ENCODE measurements around the gene DYRK1A. TPM values are rescaled to one million over a fixed set of nuclear protein-coding genes. Genes with fewer than 3 reads are reported as not detected.

The DYRK1A gene
- total and polyA plus RNA-seq, 11 donors: 24.5 to 96.6 (median 69.0) TPM

GRCh38 chr21:37527716-37528115 is 161.1 kb downstream of the DYRK1A start:
- Histone ChIP-seq H3K4me1 (peaks cover 0 to 17% (median 9%) of the 10 kb centered on the region in 12 donors), H3K36me3 (no peaks in the 10 kb centered on the region), H3K27me3 (peaks cover 0 to 13% (median 0%) of the 10 kb centered on the region in 9 donors), H3K4me3 (no peak overlapping the region), H3K9me3 (no peaks in the 10 kb centered on the region), H3K27ac (no peak overlapping the region)
- TF ChIP-seq CTCF (IDR thresholded peaks at IDR 0.05): no peak
- TF ChIP-seq POLR2A (IDR thresholded peaks at IDR 0.05): no peak
- intact Hi-C loops (cut with DNase I): no loop called here
- no peak for DNase-seq
- ATAC-seq: no peak
- WGBS, 4 donors: 95 to 96% (median 96%) methylated on average over 4 of the region's 4 CpGs

GRCh38 chr21:37528150-37528937 is 161.8 kb downstream of the DYRK1A start:
- ATAC-seq: no peak
- 87 to 95% (median 88%) methylated on average over 12 of the region's 12 CpGs for WGBS, 4 donors

GRCh38 chr21:37529649-37530048 is 163.1 kb downstream of the DYRK1A start:
- Histone ChIP-seq H3K4me3 (no peak overlapping the region), H3K36me3 (no peaks in the 10 kb centered on the region), H3K4me1 (peaks cover 0 to 26% (median 9%) of the 10 kb centered on the region in 12 donors), H3K27me3 (peaks cover 0 to 13% (median 0%) of the 10 kb centered on the region in 9 donors), H3K9me3 (no peaks in the 10 kb centered on the region), H3K27ac (no peak overlapping the region)
- 89 to 96% (median 91%) methylated on average over 5 to 6 of the region's 6 CpGs for WGBS, 4 donors
- ATAC-seq (no peak), DNase-seq (no peak)
- intact Hi-C loops (cut with DNase I): no loop called here
- TF ChIP-seq POLR2A (IDR thresholded peaks at IDR 0.05) (no peak), CTCF (IDR thresholded peaks at IDR 0.05) (no peak)

More at GRCh38 chr21:37528150-37528937, 161.8 kb downstream of the DYRK1A start:
- no peak for DNase-seq
- no peak for TF ChIP-seq CTCF (IDR thresholded peaks at IDR 0.05)
- no peak for TF ChIP-seq POLR2A (IDR thresholded peaks at IDR 0.05)
- Histone ChIP-seq H3K27me3 (peaks cover 0 to 13% (median 0%) of the 10 kb centered on the region in 9 donors), H3K36me3 (no peaks in the 10 kb centered on the region), H3K4me1 (peaks cover 0 to 24% (median 9%) of the 10 kb centered on the region in 12 donors), H3K9me3 (no peaks in the 10 kb centered on the region), H3K27ac (no peak overlapping the region), H3K4me3 (no peak overlapping the region)
- intact Hi-C loops (cut with DNase I): no loop called here

GRCh38 chr21:37530901-37531351 is 164.4 kb downstream of the DYRK1A start:
- Histone ChIP-seq H3K27ac (peak overlapping the region; percentile 32 to 92 (median 74)), H3K9me3 (peaks cover 0 to 9% (median 2%) of the 10 kb centered on the region in 12 donors), H3K4me1 (peaks cover 0 to 26% (median 9%) of the 10 kb centered on the region in 12 donors), H3K4me3 (no peak overlapping the region), H3K27me3 (peaks cover 0 to 13% (median 0%) of the 10 kb centered on the region in 9 donors), H3K36me3 (no peaks in the 10 kb centered on the region)
- intact Hi-C loops (cut with DNase I): loop anchor here in 1 of 10 donors (1.0 kb wide), 1 partner anchor 22 kb away; no protein-coding TSS in a partner anchor
- no peak for TF ChIP-seq CTCF (IDR thresholded peaks at IDR 0.05)
- no peak for TF ChIP-seq POLR2A (IDR thresholded peaks at IDR 0.05)
- 47 to 55% (median 51%) methylated on average over 10 to 13 of the region's 13 CpGs for WGBS, 4 donors
- DNase-seq: no peak
- peak; percentile 8 to 32 (median 12) for ATAC-seq

Measured in heart left ventricle (tissue), 16 donors.